PFSK-1 (cell line): ENCODE data around the gene SAE1.

Source experiments
- POLR2AphosphoS5 ChIP-seq: IDR thresholded peaks from 2 replicates; pipeline ENCODE4 v1.6.1; 2012; ENCODE audit warnings: low read depth, mild to moderate bottlenecking, control low read depth, low read length, moderate library complexity
- REST ChIP-seq, 2 experiments: IDR thresholded peaks; 2 replicates each; pipeline versions ENCODE4 v1.6.1 to v1.8.0; 2011 to 2012; ENCODE audit warnings: low read depth in 2 of 2, low read length in 2 of 2, control low read depth in 1 of 2, inconsistent platforms in 1 of 2, mild to moderate bottlenecking in 1 of 2, moderate library complexity in 1 of 2; ENCODE audit not compliant: insufficient read depth in 1 of 2
- SIN3A ChIP-seq: IDR thresholded peaks from 2 replicates; pipeline ENCODE4 v1.6.1; 2012; ENCODE audit warnings: mild to moderate bottlenecking, low read length, moderate library complexity, borderline replicate concordance; ENCODE audit not compliant: insufficient read depth

GRCh38 chr19:47210689-47211316, 80.2 kb downstream of the SAE1 start:
- no peak for TF ChIP-seq POLR2AphosphoS5
- TF ChIP-seq SIN3A: no peak
- TF ChIP-seq REST (IDR thresholded peaks at IDR 0.05; ENCODE audit: insufficient read depth in 1 of 2, low read depth in 2 of 2, low read length in 2 of 2): no peak
